ENCODE data around the gene DYRK2. TPM values are rescaled to one million over a fixed set of nuclear protein-coding genes. Genes with fewer than 3 reads are reported as not detected.

DYRK2 gene
- total RNA-seq, 1 donor from 2014 or later: 89.0 TPM

- DNase-seq (ENCODE audit: low read depth): no peak
These were observed 52.6 kb downstream of the DYRK2 start for GRCh38 chr12:67701121-67701520.

- DNase-seq (ENCODE audit: low read depth): peak; percentile 55
These were observed 53.6 kb downstream of the DYRK2 start for GRCh38 chr12:67702136-67702535.

GRCh38 chr12:67704071-67704470, 55.5 kb downstream of the DYRK2 start:
- DNase-seq (ENCODE audit: low read depth): no peak

GRCh38 chr12:67705394-67706370, 57.1 kb downstream of the DYRK2 start:
- DNase-seq (ENCODE audit: low read depth): peak; percentile 56

- DNase-seq (ENCODE audit: low read depth): no peak
These were observed 60.9 kb downstream of the DYRK2 start for GRCh38 chr12:67709367-67709954.

GRCh38 chr12:67710582-67710981, 62.0 kb downstream of the DYRK2 start:
- DNase-seq (ENCODE audit: low read depth): peak; percentile 40

GRCh38 chr12:67712011-67712410, 63.5 kb downstream of the DYRK2 start:
- DNase-seq (ENCODE audit: low read depth): no peak

GRCh38 chr12:67714648-67715047, 66.1 kb downstream of the DYRK2 start:
- DNase-seq (ENCODE audit: low read depth): no peak

All from myocyte (in vitro differentiated cells).